HG03354 (cell line): Measurements from ENCODE around the gene ST6GAL2.

Source experiments
- ATAC-seq: cut with Tn5 transposase; IDR thresholded peaks from one replicate; pipeline ENCODE4 v1.9.1; 2021; ENCODE audit warnings: mild to moderate bottlenecking; ENCODE audit not compliant: unreplicated experiment, poor library complexity, severe bottlenecking

ST6GAL2 gene

DNA sequence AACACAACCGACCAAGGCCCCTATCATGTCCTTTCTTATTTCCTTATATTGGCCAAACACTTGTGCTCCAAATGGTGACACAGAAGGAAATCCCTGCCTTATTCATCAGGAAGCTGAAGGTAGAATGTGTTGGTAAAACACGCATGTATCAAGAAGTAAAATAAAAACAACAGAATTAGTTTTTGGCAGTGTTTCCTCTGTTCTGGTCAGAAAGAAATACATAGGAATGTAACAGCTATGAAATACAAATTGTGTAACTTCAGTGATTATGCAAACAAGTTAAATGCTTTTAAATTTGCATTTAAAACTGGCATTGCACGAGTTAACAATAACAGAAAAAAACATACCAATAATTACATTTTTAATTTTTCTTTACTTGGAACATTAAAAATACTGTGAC, 19.3 kb downstream of the ST6GAL2 start:
- ATAC-seq = no peak

DNA sequence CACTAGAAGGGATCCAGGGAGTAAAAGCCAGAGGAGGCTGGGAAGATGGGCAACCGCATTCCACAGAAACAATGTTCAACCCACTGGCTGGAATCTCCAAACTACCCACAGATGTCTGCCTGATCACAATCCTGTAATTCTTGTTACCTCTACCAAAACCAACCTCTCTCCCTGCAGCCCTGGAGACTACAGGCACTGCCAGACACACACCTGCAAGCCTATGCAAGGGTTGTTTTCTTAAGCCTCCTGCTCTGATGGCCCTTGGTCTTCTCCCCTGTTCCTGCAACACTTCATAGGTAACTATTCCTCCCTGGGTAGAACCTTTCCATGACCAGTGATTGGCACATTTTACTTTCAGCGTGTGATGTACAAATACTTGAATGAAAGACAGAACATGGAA, 21.9 kb downstream of the ST6GAL2 start:
- no peak for ATAC-seq

DNA sequence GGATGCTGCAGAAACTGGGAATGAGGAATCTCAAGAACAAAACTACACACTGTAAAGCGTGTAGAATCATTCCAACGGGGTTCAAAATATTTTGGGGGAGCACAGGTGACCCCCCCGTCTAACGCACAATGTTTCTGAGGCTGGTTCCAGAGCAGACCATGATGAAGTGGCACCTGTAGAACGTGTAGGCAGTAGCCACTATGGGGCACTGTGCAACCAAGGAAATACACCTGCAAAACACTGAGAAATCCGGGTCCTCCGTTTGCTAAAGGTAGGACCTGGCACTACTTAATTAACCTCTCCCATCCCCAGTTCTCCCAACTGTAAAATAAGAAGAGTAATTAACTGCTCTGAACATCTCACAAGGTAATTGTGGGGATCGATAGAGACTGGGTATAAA, 22.6 kb downstream of the ST6GAL2 start:
- ATAC-seq = no peak

DNA sequence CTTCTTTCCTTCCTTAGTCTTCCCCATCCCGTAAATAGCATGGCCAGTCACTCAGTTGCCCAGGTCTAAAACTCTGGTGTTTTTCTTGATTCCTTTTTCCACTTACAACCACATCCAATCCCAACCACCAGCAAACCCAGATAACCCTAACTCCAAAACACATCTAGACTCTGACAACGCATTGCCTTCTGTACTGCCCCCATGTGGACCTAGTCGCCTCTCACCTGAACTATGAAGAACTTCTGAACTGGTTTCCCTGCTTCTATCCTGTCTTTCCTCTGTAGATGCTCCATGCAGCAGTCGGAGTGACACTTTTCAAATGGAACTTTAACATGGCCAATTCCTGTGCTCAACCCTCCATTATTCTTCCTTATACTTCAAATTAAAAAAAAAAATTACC, 26.5 kb downstream of the ST6GAL2 start:
- no peak for ATAC-seq

DNA sequence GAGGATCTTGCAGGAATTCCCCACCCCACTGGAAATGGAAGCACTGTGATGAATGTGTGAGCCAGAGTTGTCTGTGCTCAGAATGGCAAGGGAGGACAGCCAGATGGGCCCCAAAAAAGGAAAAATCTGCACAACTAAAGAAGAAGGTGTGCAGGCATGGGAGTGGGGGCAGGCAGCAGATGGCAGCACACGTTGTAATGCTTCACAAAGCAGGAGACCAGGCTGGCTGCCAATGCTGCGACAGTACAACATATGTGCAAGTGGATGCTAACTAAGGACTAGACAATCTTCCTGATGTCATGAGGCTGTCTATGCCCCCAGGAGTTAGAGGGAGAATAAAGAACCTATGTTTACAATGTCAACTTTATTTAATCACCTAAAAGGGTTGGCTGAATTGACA, 27.2 kb downstream of the ST6GAL2 start:
- no peak for ATAC-seq

DNA sequence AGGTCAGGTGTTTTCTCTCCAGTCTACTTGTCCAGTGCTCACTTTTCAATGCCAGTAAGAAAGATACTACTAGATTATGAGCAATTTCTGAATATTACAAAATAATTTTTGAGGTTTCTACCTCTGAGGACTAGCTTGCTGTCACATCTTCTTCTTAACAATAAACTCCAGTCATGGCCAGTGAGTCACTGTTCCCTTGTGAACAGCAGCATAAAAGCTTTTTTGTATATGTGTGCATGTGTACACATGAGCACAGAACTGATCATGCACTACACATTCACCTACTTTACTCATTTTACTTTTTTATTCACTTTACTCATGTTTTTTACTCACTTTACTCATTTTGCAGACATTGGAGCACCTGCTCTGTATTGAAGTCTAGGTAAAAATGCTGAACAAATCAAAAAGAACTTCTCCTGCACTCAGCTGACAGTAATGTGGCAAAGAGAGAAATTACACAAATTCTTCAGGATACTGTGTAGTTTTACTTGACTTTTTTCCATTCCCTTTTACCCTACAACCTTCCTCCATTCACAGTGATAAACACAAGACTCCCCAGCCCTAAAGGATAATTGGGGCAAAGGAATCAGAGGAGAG, 28.0 kb downstream of the ST6GAL2 start:
- ATAC-seq = no peak

DNA sequence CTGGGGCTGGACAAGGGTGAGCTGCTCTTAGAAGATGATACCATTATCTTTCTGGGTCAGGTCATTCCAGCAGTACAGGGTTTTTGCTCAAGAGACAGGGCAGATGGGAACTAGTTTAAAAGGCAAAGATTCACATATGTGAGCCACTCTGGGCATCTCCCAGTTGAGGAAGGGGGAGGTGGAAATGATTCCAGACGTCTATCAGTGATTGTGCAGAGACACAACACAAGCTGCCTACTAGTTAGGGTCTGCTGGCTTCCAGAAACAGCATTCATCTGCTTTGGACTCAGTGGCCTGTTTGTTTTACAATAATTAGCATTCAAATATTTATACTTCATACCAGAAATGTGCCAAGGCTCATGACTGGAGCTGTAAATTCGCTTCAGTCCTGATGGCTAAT, 32.3 kb downstream of the ST6GAL2 start:
- ATAC-seq = no peak

DNA sequence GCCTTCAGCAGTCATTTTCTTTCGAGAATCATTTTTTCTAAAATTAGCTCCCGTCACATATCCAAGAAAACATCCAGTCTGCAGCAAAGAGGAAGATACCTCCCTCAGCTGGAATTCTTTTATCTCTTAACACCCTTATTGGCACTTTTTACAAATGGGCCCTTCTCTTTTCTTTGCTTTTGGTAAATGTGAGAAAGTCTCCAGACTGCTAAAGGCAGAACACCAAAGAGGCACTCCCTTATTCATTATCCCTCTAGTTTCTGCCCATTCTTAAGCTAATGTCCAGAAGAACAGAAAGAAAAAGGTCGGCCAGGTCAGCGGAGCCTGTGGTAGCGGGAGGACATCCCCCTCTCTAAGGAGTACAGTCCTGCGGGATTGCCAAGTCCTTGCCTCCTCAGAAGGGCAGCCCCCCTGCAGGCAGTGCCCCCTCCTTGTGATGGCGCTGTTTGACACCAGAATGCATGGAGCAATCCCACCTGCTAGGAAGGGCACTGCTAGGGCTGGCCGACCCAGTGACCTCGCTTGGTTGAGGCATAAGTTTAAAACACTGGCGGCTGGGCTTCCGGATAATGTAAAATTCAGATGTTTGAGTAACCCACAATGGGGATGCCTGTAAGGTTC, 34.0 kb downstream of the ST6GAL2 start:
- ATAC-seq = no peak

DNA sequence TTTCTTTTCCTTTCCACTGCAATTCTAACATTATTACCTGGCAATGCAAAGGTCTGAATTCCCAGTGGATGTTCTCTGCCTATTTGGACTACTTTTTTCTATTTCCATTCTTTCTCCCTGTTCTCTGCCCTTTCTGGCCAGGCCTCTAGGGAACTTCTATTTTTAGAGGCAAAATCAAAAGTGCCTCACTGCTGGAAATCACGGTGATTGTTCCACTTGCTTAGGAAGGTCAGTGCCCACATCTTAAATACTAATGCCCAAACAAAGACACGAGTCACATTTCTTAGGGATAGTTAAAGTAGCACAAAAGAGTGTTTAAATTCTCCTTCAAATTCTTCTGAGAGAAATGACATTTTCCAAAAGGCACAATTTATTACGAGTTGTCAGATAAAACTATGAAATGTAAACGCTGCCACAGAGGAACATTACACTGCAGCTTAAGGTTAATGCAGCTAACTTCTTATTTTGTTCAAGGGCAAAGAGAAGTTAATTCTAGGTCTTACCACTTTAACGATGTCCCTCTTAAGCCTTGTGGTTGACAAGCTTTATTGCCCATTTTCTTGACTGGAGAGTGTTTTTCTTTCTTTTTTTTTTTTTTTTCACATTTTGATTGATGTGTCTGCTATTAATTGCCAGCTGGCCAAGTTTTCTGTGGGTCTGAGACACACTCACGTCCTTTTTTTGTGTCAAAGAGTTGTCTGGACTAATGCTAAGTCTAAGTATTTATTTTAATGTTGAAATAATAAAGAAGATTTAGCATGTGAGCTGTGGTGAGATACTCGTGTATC, 34.7 kb downstream of the ST6GAL2 start:
- ATAC-seq = no peak

DNA sequence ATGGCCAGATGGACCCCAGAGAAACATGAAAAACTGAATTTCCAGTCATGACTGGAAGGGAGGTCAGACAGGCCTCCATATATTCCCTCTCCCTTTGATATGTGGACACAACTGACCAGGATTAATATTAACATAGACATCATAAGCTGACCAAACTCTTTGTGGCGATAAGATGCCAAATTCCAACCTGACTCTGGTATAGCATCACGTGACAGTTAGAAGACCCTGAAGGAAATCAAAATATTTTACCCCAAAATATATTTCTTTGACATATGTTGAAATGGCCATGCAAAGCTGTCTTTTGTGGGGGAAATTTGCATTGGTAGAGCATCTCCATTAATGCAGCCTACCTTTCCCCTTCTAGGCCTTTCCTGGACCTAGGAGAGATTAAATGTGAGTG, 36.7 kb downstream of the ST6GAL2 start:
- no peak for ATAC-seq

DNA sequence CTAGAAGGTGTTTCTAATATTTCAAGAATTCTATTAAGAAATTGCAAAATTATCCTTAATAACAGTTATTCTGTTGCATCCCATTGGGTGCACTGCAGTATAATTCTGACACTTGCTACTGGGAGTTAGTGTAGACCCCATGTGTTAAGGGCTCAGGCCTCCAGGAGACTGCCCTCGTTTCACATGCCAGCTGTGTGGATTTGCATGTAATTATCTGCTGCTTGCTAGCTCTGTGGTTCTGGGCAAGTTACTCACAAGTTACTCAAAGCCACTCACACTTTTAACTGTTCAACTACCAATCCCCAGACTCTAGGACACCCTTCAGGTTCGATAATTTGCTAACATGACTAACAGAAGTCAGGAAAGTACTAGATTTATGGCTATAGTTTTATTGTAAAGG, 38.6 kb downstream of the ST6GAL2 start:
- ATAC-seq = no peak

DNA sequence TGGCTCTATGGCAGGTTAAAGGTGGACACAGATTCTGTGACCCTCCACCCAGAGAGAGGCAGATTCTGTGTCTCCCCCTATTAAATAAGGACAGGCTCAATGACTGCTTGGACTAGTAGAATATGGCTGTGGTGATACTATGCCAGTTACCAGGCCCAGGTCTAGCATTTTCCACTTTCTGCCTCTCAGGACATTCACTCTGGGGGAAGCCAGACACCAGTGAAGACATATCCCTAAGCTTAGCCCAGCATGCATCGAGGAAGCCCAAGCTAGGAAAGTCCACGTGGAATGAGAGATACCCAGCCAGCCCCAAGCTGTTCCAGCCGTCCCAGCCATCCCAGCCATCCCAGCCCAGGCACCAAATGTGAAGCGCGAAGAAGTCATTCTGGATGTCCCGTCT, 40.3 kb downstream of the ST6GAL2 start:
- ATAC-seq = no peak

DNA sequence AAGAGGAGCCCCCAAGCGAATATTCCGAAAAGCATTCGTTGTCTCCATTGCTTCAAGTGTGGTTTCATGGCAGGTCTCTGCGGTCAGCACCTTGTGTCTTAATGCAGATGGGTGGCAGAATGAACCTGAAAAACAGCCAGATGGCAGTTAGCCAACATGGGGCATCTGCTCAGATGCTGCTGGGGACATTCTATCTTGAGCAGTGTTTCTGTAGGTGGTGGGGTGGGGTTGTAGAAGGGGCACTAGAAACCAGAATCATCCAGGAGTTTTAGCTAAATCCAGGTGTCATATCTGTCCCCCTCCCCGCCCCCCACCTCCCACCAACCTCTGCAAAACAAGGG, 42.1 kb downstream of the ST6GAL2 start:
- ATAC-seq = no peak

DNA sequence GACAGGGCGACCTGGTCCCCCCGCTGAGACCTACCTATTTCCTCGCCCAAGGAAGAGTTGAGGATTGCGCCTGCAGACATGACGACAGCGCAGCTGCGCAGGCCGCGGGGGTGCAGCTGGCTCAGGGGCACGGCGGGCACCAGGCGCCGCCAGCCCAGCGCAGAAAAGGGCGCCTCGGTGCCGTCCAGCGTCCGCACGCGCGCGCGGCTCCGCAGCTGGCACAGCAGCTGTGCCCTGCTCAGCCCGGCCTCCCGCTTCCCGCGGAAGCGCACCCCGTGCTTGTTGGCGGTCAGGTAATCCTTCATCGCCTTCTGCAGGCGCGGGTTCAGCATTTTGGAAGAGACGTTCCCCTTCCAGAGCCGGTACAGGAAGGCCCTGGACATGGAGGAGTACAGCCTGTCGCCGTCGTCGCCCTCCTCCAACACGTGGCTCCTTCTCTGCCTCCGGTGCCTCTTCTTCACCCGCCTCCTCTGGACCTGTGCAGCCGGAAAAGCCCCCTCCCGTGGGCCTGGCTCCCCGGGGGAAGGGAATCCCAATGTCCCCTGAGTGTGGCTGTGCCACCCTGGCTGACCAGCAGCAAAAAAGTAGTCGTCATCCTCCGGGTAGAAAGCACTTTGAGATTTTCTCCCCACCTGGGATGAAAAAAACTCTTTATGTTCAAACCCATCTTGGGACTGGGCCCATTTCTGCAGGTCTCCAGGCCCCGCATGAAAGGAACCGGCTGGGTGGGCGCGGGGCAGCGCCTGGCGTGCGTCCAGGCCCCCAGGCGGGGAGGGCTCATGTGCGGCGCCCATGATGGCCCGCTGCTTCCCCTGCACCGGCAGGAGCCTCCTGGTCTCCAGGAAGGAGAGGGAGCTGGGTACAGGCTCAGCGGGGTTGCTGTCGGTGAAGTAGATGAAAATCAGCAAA, 42.7 kb downstream of the ST6GAL2 start:
- ATAC-seq = no peak

DNA sequence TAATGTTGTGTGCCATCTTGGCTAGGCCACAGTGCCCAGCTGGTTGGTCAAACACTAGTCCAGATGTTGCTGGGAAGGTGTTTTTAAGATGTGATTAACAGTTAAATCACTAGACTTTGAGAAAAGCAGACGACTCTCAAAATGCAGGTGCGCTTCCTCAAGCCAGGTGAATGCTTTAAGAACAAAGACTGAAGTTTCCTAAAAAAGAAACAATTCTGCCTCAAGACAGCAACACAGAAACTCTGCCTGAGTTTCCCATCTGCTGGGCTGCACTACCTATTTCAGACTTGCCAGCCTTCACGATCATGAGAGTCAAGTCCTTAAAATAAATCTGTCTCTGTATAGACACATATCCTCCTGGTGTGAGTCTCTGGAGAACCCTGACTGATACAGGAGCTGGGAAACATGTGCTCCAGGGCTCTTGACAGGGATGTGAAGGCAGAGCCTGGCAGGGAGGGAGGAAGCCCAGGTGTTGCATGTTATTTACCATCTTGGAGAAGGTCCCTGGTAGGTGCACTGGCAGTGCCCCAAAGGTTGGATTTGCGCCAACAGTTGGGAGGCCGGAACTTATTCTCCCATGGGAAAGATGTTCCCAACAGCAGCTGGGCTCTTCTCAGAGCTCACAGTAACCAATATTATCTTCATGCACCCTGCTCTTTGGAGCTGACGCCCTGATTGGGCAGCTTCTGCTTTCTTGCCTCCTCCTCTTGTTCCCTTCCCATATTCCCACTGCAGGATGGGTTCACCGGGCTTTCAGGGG, 43.9 kb downstream of the ST6GAL2 start:
- ATAC-seq = no peak

DNA sequence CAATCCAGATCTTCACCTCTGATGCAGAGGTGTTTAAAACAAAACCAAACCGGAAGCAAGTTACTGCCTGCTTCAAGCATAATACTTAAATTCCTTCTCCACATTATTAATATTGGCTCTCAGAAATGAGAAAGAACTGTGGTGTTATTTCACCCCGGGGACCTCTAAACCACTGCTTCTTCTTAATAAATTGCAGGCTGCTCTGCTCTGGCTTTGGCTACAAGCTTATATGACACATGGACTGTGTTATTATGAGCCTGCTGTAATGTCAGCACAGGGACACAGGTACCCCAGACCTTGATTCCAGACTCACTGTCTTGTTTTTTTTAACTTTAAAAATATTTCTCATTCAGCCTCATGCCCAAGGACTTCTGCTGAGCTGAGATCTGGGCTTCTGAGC, 45.1 kb downstream of the ST6GAL2 start:
- no peak for ATAC-seq

DNA sequence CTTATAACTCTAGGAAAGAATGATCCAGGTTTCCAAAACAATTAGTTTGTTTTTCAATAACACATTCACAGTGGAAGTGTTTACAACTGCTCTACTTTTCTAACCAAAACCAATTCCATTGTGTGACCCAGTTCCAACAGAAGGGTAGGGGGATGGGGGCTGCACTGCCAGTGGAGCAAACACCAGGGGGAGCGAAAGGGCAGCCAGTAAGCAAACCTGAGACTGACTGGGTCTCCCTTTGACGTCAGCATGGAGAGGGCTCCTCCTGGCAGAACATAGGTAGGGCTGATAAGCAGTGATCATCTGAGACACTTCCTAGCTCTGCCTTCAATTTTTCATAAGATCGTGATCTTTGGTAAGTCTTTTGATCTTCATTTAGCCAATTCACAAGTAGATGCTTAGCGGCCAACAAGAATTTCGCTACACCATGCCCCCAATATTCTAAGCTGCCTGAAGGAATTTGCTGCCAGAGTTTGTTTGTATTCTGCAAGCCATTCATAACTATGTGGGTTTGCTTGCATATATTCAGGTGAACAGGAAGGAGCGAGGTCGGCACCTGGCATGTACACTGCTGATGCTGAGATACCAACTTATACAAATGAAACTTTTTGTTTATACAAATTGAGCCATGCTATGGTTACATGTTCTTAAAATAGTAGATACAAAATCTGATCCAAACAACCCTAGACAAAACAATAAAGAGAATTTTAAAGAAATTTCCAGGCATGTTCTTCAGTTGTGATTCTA, 45.9 kb downstream of the ST6GAL2 start:
- ATAC-seq = no peak

DNA sequence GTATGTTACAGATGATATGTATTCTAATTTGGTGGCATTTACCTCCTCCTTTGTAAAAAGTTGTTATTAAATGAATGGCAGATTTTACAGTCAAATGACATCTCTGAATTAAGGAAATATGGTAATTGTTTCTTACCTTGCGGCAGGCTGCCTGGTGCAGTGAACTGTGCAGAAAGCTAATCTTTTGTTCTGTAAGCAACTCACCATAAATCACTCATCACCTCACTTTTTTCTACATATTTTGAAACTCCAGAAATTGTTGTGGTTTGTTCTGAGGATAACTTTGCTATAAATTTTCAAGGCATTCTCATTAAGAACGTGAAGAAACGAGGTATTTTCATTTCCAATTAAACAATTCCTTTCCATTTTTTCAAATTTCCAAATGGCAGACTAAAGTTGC, 52.7 kb downstream of the ST6GAL2 start:
- ATAC-seq = no peak
